SK-N-MC (cell line): ENCODE measurements around the gene GPC5.

Experiments used
- EZH2 ChIP-seq: fragments of 200-600 bp; sonication (generic); IDR thresholded peaks from one replicate; pipeline ENCODE4 v1.6.1; 2017; ENCODE audit warnings: antibody characterized with exemption
- FOXP2 ChIP-seq: optimal IDR thresholded peaks from 2 replicates; pipeline ENCODE3; 2011; ENCODE audit warnings: mild to moderate bottlenecking, moderate library complexity; ENCODE audit not compliant: insufficient read depth; ENCODE audit errors: extremely low read length, control extremely low read depth
- POLR2AphosphoS5 ChIP-seq: IDR thresholded peaks from 2 replicates; pipeline ENCODE4 v1.6.1; 2012; ENCODE audit warnings: mild to moderate bottlenecking, low read depth, low read length, borderline replicate concordance

DNA sequence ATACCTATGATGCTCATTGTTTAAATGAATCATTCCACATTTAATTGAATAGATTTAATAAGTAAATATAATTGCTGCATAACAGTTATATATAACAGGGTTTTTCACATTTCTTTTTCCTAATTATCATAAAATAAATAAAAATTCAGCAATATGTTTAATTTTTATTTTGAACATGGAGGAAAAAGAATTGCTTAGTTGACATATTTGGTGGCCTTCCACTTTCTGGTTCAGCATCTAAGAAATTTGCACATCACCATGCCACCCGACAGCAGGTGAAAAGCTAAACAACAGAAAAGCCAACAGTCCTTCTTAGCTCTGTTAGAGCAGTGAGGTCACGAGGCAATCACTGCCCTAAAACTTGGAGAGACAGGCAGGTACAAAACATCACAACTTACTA lies 790.2 kb downstream of the GPC5 start:
- TF ChIP-seq EZH2: no peak
- no peak for TF ChIP-seq POLR2AphosphoS5
- TF ChIP-seq FOXP2: no peak
